Esophagus squamous epithelium (tissue), 5 donors: ENCODE results near the gene LAMC3. TPM values are rescaled to one million over a fixed set of nuclear protein-coding genes. Genes with fewer than 3 reads are reported as not detected.

Experiments
- DNase-seq: peaks from one replicate; lab custom pipeline; 2025; lab: John Stamatoyannopoulos, UW
- H3K27ac ChIP-seq, 4 donors: fragments of 200-600 bp; sonication (generic); one replicate each; pipeline ENCODE4 v1.5.1; 2016 to 2019; ENCODE audit warnings: mild to moderate bottlenecking in 1 of 4
- H3K27me3 ChIP-seq, 4 donors: fragments of 200-600 bp; sonication (generic); 1 replicate in 3 of 4; 2 replicates in 1 of 4; pipeline versions ENCODE4 v1.5.1 to v1.6.0; 2017 to 2021; ENCODE audit warnings: antibody characterized with exemption in 1 of 4
- H3K36me3 ChIP-seq, 3 donors: fragments of 200-600 bp; sonication (generic); one replicate each; pipeline ENCODE4 v1.5.1; 2016 to 2019
- H3K4me1 ChIP-seq, 3 donors: fragments of 200-600 bp; sonication (generic); one replicate each; pipeline ENCODE4 v1.5.1; 2017 to 2019
- H3K4me3 ChIP-seq, 4 donors: fragments of 200-600 bp; sonication (generic); 1 replicate in 3 of 4; 2 replicates in 1 of 4; pipeline ENCODE4 v1.5.1; 2016 to 2019; ENCODE audit warnings: mild to moderate bottlenecking in 2 of 4, moderate library complexity in 1 of 4
- H3K9me3 ChIP-seq, 3 donors: fragments of 200-600 bp; sonication (generic); one replicate each; pipeline ENCODE4 v1.5.1; 2016 to 2019
- POLR2A ChIP-seq, 4 donors: fragments of 450-650 bp; IDR thresholded peaks; one replicate each; pipeline ENCODE4 v1.6.1; 2017; ENCODE audit warnings: antibody characterized with exemption in 4 of 4, mild to moderate bottlenecking in 4 of 4, moderate library complexity in 3 of 4
- WGBS, 2 donors: methylation state at CpG; one replicate each; pipeline ENCODE4 v1.1.5; 2018; 5-methylcytosine and 5-hydroxymethylcytosine counted together
- intact Hi-C: fragments of 100-400 bp; cut with DNase I; formaldehyde crosslinking; loops from one replicate; pipeline ENCODE4 v1.15.0; 2022
- total RNA-seq, 4 donors: library from RNA; depleted of rRNA; stranded (reverse); fragments of >200 nt; gene quantifications; one replicate each; pipeline ENCODE4 v1.1.0, GENCODE V29; 2016
- TF ChIP-seq, protein P1 (sequence below), 6 experiments: fragments of 450-650 bp in 4 of 6; fragments of 200-600 bp in 2 of 6; sonication (generic) in 2 of 6; IDR thresholded peaks; one replicate each; pipeline ENCODE4 v1.5.1; 2016 to 2019; ENCODE audit warnings: antibody characterized with exemption in 6 of 6, mild to moderate bottlenecking in 4 of 6, moderate library complexity in 4 of 6
- donor health status: DM: yes; HTN: yes; CAD: no.

The LAMC3 gene
- total RNA-seq, 4 donors from 2014 or later = 0.53 to 4.6 (median 2.7) TPM

DNA sequence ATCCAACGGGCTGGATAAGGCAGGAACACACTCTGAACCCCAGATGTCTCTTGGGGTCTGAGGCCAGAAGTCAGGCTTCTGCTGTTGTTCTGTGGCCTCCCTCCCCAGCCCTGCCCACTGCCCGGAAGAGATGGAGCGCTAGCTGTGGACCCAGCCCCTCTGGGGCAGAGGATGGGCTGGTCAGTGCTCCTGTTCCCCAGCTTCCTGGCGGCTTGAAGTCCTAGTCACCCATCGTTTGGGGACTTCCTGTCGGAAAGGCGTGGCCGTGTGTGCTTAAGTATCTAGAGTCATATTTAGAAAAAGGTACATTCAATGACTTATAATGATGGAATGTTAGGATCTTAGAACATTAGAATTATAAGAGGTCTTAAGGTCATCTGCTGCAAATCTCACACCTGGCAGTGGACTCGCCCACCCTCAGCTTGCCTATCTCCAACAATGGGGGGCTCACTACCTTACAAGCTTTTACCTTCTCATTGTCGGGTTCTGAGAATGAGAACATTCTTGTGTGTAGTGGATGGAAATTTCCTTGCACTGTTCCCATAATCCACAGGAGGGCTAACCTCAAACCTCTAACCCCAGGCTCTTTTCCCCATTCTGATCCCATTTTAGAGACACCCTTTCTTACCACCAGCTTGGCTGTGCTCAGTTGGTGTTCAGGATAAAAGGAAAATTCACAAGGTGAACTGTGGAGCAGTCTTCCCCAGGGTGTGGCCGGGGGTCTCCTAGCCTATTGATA lies 74.0 kb downstream of the LAMC3 start:
- Histone ChIP-seq H3K27me3 (peaks cover 0 to 16% (median 0%) of the 10 kb centered on the region in 4 donors), H3K36me3 (no peaks in the 10 kb centered on the region), H3K4me3 (no peak overlapping the region), H3K27ac (no peak overlapping the region), H3K4me1 (no peaks in the 10 kb centered on the region), H3K9me3 (no peaks in the 10 kb centered on the region)
- no peak for DNase-seq
- intact Hi-C loops = no loop called here
- 50 to 56% methylated on average over 8 of the region's 11 CpGs for WGBS, 2 donors
- no peak for TF ChIP-seq POLR2A (IDR thresholded peaks at IDR 0.05)
- TF ChIP-seq, protein P1, sequence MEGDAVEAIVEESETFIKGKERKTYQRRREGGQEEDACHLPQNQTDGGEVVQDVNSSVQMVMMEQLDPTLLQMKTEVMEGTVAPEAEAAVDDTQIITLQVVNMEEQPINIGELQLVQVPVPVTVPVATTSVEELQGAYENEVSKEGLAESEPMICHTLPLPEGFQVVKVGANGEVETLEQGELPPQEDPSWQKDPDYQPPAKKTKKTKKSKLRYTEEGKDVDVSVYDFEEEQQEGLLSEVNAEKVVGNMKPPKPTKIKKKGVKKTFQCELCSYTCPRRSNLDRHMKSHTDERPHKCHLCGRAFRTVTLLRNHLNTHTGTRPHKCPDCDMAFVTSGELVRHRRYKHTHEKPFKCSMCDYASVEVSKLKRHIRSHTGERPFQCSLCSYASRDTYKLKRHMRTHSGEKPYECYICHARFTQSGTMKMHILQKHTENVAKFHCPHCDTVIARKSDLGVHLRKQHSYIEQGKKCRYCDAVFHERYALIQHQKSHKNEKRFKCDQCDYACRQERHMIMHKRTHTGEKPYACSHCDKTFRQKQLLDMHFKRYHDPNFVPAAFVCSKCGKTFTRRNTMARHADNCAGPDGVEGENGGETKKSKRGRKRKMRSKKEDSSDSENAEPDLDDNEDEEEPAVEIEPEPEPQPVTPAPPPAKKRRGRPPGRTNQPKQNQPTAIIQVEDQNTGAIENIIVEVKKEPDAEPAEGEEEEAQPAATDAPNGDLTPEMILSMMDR (IDR thresholded peaks at IDR 0.05) = no peak

DNA sequence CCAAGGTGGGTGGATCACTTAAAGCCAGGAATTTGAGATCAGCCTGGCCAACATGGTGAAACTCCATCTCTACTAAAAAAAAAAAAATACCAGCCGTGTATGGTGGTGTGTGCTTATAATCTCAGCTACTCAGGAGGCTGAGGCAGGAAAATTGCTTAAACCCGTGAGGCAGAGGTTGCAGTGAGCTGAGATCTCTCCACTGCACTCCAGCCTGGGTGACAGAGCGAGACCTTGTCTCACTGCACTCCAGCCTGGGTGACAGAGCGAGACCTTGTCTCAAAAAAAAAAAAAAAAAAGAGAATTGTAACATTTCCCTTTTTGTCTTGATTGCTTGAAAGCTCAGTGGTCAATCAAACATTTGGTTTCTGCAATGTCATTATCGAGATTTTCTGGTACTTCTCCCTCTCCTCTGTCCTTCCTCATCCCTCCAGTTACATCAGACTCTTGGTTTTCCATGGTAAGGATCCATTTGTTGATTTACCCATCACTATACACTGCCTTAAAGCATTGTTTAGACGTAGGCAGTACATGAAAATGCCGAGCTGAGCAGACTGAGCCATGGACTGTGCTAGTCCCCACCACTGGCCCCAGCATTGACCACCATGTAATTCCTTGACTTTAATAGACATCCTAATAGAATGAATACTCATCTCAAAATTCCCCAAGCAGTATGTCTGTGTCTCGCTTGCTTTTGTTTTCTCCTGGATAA lies 75.8 kb downstream of the LAMC3 start:
- TF ChIP-seq, protein P1 (IDR thresholded peaks at IDR 0.05) = no peak
- no peak for TF ChIP-seq POLR2A (IDR thresholded peaks at IDR 0.05)
- no peak overlapping the region for H3K27ac ChIP-seq
- intact Hi-C loops = no loop called here
- H3K4me3 ChIP-seq = no peak overlapping the region
- H3K36me3 ChIP-seq = no peaks in the 10 kb centered on the region
- no peaks in the 10 kb centered on the region for H3K9me3 ChIP-seq
- H3K4me1 ChIP-seq = no peaks in the 10 kb centered on the region
- peaks cover 0 to 16% (median 0%) of the 10 kb centered on the region in 4 donors for H3K27me3 ChIP-seq
- no peak for DNase-seq
- WGBS, 2 donors = 65 to 66% methylated on average over 8 of the region's 8 CpGs

GRCh38 chr9:131085370-131086122 lies 76.6 kb downstream of the LAMC3 start:
- TF ChIP-seq, protein P1 (IDR thresholded peaks at IDR 0.05) = no peak
- Histone ChIP-seq H3K27me3 (peaks cover 0 to 16% (median 0%) of the 10 kb centered on the region in 4 donors), H3K9me3 (no peaks in the 10 kb centered on the region), H3K4me1 (no peaks in the 10 kb centered on the region), H3K27ac (no peak overlapping the region), H3K4me3 (no peak overlapping the region), H3K36me3 (no peaks in the 10 kb centered on the region)
- 76 to 78% methylated on average over 10 to 15 of the region's 23 CpGs for WGBS, 2 donors
- intact Hi-C loops = no loop called here
- DNase-seq = no peak

DNA sequence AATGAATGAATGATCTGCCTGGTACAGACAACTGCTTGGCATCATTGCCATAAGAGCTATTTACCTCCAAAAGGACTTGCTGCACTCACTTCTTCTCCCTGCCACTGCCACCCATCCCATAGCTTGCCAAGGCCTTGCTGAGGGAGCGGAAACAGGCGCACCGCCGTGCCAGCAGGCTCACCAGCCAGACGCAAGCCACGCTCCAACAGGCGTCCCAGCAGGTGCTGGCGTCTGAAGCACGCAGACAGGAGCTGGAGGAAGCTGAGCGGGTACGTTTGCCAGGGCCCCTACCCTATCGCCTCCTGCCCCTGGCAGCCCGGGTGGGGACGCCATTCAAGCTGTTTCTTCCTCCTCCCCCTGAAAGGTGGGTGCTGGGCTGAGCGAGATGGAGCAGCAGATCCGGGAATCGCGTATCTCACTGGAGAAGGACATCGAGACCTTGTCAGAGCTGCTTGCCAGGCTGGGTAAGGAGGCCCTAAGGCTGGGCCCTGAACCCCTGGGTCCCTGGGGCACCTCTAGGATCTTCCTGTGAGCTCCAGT lies 78.5 kb downstream of the LAMC3 start:
- Histone ChIP-seq H3K27ac (no peak overlapping the region), H3K9me3 (no peaks in the 10 kb centered on the region), H3K36me3 (no peaks in the 10 kb centered on the region), H3K27me3 (peaks cover 0 to 22% (median 0%) of the 10 kb centered on the region in 4 donors), H3K4me1 (peaks cover 0 to 4% (median 3%) of the 10 kb centered on the region in 3 donors), H3K4me3 (no peak overlapping the region)
- 58% methylated on average over 7 of the region's 19 CpGs; no CpG with 5 or more reads in 1 of the 2 donors for WGBS, 2 donors
- TF ChIP-seq, protein P1 (IDR thresholded peaks at IDR 0.05) = no peak
- TF ChIP-seq POLR2A (IDR thresholded peaks at IDR 0.05) = no peak
- no peak for DNase-seq
- intact Hi-C loops = no loop called here
